Endodermal cell (in vitro differentiated cells): ENCODE measurements around the gene TMPRSS13. TPM values are rescaled to one million over a fixed set of nuclear protein-coding genes. Genes with fewer than 3 reads are reported as not detected.

ENCODE experiments used
- DNase-seq: peaks from one replicate; pipeline ENCODE4 v3.0.0-alpha.2; 2017
- H3K27ac ChIP-seq: 2 replicates; pipeline ENCODE4 v1.5.1; 2013; ENCODE audit warnings: mild to moderate bottlenecking, low read depth, low read length, moderate library complexity
- H3K27me3 ChIP-seq: 2 replicates; pipeline ENCODE4 v1.6.1; 2013; ENCODE audit warnings: mild to moderate bottlenecking, low read length, moderate library complexity; ENCODE audit not compliant: insufficient read depth, control insufficient read depth, poor library complexity, severe bottlenecking
- H3K36me3 ChIP-seq: 2 replicates; pipeline ENCODE4 v1.7.0; 2013; ENCODE audit warnings: mild to moderate bottlenecking, low read length, moderate library complexity; ENCODE audit not compliant: control insufficient read depth, insufficient read depth
- H3K4me1 ChIP-seq: one replicate; pipeline ENCODE4 v1.7.0; 2013; ENCODE audit warnings: low read length; ENCODE audit not compliant: control insufficient read depth, insufficient read depth
- H3K4me3 ChIP-seq: 2 replicates; pipeline ENCODE4 v1.5.1; 2013; ENCODE audit warnings: mild to moderate bottlenecking, low read length, moderate library complexity
- H3K9ac ChIP-seq: 2 replicates; pipeline ENCODE4 v1.6.1; 2013; ENCODE audit warnings: mild to moderate bottlenecking, low read length, moderate library complexity; ENCODE audit not compliant: poor library complexity, severe bottlenecking; ENCODE audit errors: extremely low read depth
- H3K9me3 ChIP-seq: 2 replicates; pipeline ENCODE4 v1.6.1; 2013; ENCODE audit warnings: mild to moderate bottlenecking, low read length, moderate library complexity; ENCODE audit not compliant: control insufficient read depth
- H3K27ac Mint-ChIP-seq: 2 replicates; pipeline ENCODE4 v1.8.0; 2020; ENCODE audit warnings: mixed read lengths
- H3K27me3 Mint-ChIP-seq: 2 replicates; pipeline ENCODE4 v1.8.0; 2021; ENCODE audit warnings: mild to moderate bottlenecking, mixed read lengths; ENCODE audit not compliant: insufficient read depth
- H3K36me3 Mint-ChIP-seq: 2 replicates; pipeline ENCODE4 v1.8.0; 2020; ENCODE audit warnings: low read depth, mixed read lengths
- H3K4me1 Mint-ChIP-seq: 2 replicates; pipeline ENCODE4 v1.8.0; 2020; ENCODE audit warnings: mixed read lengths
- H3K4me3 Mint-ChIP-seq: 2 replicates; pipeline ENCODE4 v1.8.0; 2020; ENCODE audit warnings: mild to moderate bottlenecking, moderate library complexity, mixed read lengths
- H3K9me3 Mint-ChIP-seq: 2 replicates; pipeline ENCODE4 v1.8.0; 2020; ENCODE audit warnings: mild to moderate bottlenecking, mixed read lengths
- WGBS, 2 experiments: methylation state at CpG; one replicate each; pipeline versions ENCODE4 v1.1.5 to v1.1.7; 2013; ENCODE audit warnings: missing lambda C conversion rate in 2 of 2, mixed read lengths in 1 of 2; ENCODE audit not compliant: insufficient coverage in 1 of 2, insufficient read length in 1 of 2; 5-methylcytosine and 5-hydroxymethylcytosine counted together
- total RNA-seq, 2 donors: library from RNA; stranded (reverse); fragmentation: NEBNext Ultra II Directional in 1 of 2; extraction: Animal tissue kit (Norgen Biotek cat#: 25700) in 1 of 2; gene quantifications; 2 replicates in 1 of 2; 3 replicates in 1 of 2; pipeline ENCODE4 v1.2.1, GENCODE V29; 2021
- TF ChIP-seq, protein P1 (sequence below): fragments of 200-600 bp; sonication (generic); conservative IDR thresholded peaks from 2 replicates; pipeline ENCODE4 v1.5.0; 2021; ENCODE audit warnings: antibody characterized with exemption, mild to moderate bottlenecking

TMPRSS13 gene
- total RNA-seq, 2 donors from 2014 or later, result 2.5 to 6.4 TPM

DNA sequence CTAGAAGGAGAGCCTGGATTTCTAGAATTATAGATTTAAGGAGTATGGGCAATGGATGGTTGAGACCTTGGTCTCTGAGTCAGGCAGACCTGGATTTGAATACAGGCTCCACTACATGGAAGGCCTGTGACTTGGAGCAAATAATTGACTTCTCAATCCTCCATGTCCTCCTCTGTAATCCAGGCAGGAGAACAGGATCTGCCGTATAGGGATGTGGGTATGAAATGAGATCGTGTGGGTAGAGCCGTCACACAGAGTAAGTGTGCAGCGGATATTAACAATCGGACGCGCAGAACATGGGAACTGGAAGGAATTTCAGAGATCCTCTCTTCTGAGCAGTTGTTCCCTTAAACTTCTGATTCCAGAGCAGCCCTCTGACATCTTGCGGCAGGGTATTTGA lies 11.5 kb upstream of the TMPRSS13 start:
- no peaks in the 10 kb centered on the region for H3K27me3 Mint-ChIP-seq
- no peaks in the 10 kb centered on the region for H3K4me1 ChIP-seq
- H3K9me3 ChIP-seq, result peaks cover 8% of the 10 kb centered on the region
- peaks cover 22% of the 10 kb centered on the region for H3K4me1 Mint-ChIP-seq
- H3K9me3 Mint-ChIP-seq, result no peaks in the 10 kb centered on the region
- no peak overlapping the region for H3K4me3 ChIP-seq
- H3K27ac ChIP-seq, result no peak overlapping the region
- no peaks in the 10 kb centered on the region for H3K27me3 ChIP-seq
- no peak overlapping the region for H3K9ac ChIP-seq
- H3K36me3 ChIP-seq, result no peaks in the 10 kb centered on the region
- H3K4me3 Mint-ChIP-seq, result no peak overlapping the region
- no peaks in the 10 kb centered on the region for H3K36me3 Mint-ChIP-seq
- peak; percentile 14 for DNase-seq
- WGBS, 2 experiments, result 94% methylated on average over 8 of the region's 8 CpGs
- TF ChIP-seq, protein P1, sequence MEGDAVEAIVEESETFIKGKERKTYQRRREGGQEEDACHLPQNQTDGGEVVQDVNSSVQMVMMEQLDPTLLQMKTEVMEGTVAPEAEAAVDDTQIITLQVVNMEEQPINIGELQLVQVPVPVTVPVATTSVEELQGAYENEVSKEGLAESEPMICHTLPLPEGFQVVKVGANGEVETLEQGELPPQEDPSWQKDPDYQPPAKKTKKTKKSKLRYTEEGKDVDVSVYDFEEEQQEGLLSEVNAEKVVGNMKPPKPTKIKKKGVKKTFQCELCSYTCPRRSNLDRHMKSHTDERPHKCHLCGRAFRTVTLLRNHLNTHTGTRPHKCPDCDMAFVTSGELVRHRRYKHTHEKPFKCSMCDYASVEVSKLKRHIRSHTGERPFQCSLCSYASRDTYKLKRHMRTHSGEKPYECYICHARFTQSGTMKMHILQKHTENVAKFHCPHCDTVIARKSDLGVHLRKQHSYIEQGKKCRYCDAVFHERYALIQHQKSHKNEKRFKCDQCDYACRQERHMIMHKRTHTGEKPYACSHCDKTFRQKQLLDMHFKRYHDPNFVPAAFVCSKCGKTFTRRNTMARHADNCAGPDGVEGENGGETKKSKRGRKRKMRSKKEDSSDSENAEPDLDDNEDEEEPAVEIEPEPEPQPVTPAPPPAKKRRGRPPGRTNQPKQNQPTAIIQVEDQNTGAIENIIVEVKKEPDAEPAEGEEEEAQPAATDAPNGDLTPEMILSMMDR, result no peak
- no peak overlapping the region for H3K27ac Mint-ChIP-seq

- Histone ChIP-seq H3K27me3 (no peaks in the 10 kb centered on the region), H3K27ac (no peak overlapping the region), H3K36me3 (no peaks in the 10 kb centered on the region), H3K4me1 (peaks cover 3% of the 10 kb centered on the region), H3K9ac (no peak overlapping the region), H3K4me3 (no peak overlapping the region), H3K9me3 (no peaks in the 10 kb centered on the region)
- TF ChIP-seq, protein P1, result no peak
- no peak for DNase-seq
- WGBS, 2 experiments, result 86 to 87% methylated on average over 5 of the region's 6 CpGs
- no peak overlapping the region for H3K4me3 Mint-ChIP-seq
- no peaks in the 10 kb centered on the region for H3K27me3 Mint-ChIP-seq
- no peaks in the 10 kb centered on the region for H3K36me3 Mint-ChIP-seq
- H3K9me3 Mint-ChIP-seq, result no peaks in the 10 kb centered on the region
- no peak overlapping the region for H3K27ac Mint-ChIP-seq
- H3K4me1 Mint-ChIP-seq, result peaks cover 42% of the 10 kb centered on the region
Measured at GRCh38 chr11:117936973-117937372, 7.8 kb upstream of the TMPRSS13 start.

GRCh38 chr11:117934526-117935307 lies 5.5 kb upstream of the TMPRSS13 start:
- Histone ChIP-seq H3K27ac (no peak overlapping the region), H3K4me1 (peaks cover 4% of the 10 kb centered on the region), H3K4me3 (no peak overlapping the region), H3K36me3 (no peaks in the 10 kb centered on the region), H3K27me3 (no peaks in the 10 kb centered on the region), H3K9me3 (no peaks in the 10 kb centered on the region), H3K9ac (no peak overlapping the region)
- Mint-ChIP-seq H3K27ac (peak overlapping the region; percentile 6), H3K9me3 (no peaks in the 10 kb centered on the region), H3K4me1 (peaks cover 53% of the 10 kb centered on the region), H3K4me3 (no peak overlapping the region), H3K36me3 (no peaks in the 10 kb centered on the region), H3K27me3 (no peaks in the 10 kb centered on the region)
- peak; percentile 40 for DNase-seq
- TF ChIP-seq, protein P1, result no peak
- 92 to 94% methylated on average over 11 to 19 of the region's 19 CpGs for WGBS, 2 experiments
